ENCODE data around the gene SLC26A8.

Gene SLC26A8, protein sequence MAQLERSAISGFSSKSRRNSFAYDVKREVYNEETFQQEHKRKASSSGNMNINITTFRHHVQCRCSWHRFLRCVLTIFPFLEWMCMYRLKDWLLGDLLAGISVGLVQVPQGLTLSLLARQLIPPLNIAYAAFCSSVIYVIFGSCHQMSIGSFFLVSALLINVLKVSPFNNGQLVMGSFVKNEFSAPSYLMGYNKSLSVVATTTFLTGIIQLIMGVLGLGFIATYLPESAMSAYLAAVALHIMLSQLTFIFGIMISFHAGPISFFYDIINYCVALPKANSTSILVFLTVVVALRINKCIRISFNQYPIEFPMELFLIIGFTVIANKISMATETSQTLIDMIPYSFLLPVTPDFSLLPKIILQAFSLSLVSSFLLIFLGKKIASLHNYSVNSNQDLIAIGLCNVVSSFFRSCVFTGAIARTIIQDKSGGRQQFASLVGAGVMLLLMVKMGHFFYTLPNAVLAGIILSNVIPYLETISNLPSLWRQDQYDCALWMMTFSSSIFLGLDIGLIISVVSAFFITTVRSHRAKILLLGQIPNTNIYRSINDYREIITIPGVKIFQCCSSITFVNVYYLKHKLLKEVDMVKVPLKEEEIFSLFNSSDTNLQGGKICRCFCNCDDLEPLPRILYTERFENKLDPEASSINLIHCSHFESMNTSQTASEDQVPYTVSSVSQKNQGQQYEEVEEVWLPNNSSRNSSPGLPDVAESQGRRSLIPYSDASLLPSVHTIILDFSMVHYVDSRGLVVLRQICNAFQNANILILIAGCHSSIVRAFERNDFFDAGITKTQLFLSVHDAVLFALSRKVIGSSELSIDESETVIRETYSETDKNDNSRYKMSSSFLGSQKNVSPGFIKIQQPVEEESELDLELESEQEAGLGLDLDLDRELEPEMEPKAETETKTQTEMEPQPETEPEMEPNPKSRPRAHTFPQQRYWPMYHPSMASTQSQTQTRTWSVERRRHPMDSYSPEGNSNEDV

DNA sequence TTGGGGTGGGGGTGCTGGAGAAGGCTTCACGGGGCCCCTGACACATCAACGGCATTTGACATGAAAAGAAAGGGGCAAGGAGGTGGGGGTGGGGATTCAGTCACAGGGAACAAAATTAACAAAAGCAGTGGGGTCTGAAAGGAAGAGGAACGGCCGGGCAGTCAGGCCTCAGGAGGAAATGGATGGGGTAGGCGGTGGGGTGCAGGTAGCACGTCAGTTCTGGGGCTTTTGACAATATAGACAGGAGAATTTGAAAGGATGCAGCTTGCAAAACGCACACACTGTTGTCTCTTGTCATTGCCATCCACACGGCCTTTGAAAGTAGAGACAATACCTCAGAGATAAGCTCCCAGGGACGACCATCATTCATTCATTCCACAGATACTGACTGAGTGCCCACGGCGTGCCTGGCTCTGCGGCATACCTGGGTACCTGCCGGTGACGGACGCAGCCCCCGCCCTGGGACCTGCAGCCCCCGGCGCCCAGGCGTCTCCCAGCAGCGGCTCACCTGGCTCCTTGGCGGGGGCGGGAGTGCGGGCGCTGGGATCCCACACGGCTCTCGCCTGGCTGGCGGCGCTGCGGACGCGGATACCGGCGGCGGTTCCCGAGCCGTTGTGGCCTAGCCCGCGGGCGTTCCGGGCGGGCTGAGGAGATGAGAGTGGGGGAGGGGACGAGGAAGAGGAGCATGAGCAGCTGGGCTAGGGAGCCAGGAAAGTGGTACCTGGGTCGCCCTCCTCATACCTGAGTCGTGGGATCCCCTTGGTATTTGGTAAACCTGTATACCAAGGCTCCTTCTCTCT is at the start of gene SLC26A8:
Gene SLC26A8, minus strand, starts transcription at position 646 of the 800 bp plus-strand sequence. CDS start 4,934 bp downstream, outside the sequence.
- DNase-seq = no peak

DNA sequence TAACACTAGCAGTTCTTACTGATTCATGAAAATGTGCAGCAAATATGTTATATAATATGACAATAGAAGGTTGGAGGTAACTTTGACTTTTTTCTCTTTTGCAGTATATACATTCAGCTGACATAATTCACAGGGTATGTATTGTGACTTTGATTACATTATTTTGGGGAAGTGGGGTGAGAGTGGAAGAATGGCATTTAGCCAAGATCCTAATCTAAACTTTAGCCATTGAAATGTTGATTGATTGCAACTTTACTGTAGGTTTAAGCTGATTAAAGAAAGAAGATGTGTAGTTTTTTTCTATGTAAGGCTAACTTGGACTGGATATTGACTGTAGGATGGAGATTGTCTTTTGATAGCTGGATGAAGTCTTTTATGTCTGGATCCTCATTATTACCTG is 49.1 kb upstream of the SLC26A8 start:
- no peak for DNase-seq

DNA sequence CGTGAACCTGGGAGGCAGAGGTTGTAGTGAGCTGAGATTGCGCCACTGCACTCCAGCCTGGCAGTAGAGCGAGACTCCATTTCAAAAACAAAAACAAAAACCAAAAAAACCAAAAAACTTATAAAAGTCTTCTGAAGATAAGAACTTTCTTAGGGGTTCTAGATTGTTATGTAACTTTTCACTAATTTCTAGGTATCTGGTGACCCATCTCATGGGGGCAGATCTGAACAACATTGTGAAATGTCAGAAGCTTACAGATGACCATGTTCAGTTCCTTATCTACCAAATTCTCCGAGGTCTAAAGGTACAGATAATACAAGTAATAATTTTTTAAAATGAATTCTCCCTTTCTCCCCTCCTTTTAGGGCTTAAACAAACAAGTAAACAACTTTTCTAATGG is 48.2 kb upstream of the SLC26A8 start:
- DNase-seq = no peak

DNA sequence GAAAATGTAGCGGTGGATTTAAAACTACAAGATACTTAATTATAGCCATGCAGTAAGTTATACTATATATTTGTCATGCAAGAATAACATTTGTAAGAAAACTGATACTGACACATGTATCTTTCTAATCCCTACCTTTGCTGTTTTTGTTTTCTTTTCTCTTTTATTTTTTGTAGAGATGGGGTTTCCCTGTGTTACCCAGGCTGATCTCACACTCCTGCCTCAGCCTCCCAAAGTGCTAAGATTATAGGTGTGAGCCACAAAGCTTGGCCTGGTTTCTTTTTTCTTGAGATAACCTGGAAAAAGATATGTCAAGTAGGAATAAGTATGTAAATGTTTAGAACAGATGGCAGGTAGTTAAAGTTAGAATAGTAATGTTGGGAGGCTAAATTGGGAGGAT is 47.3 kb upstream of the SLC26A8 start:
- no peak for DNase-seq

DNA sequence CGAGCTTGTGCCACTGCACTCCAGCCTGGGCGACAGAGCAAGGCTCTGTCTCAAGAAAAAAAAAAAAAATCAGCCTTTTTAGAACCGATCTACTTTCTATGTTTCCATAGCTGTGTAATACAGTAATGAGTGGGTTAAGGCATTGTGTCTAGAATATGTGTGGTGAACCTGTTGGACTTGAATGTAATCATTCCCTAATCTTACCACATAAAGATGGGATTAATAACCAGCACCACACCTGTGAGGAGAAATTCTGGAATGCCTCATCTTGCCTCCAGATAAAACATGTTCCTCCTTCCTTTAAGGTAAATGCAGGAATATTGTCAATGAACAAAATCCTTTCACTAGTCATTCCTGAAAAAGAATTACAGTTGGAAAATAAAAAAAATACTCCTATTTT is 46.8 kb upstream of the SLC26A8 start:
- no peak for DNase-seq

DNA sequence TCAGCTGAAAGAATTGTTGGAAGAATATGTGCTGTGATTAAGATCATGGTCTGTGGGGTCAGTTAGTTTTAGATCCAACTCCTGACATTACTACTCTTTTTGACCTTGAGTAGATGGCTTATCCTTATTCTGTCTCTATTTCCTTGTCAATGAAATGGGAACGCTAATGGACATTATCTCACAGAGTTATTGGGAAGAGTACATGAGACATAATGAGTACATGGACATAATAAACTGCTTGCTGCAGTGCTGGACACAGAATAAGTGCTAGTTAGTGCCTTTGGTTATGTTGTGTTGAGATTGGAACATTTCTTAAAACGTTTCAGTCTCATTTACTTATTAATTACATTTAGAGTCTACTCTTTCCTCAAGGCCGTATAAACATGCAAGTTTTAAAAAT is 45.8 kb upstream of the SLC26A8 start:
- DNase-seq = no peak

DNA sequence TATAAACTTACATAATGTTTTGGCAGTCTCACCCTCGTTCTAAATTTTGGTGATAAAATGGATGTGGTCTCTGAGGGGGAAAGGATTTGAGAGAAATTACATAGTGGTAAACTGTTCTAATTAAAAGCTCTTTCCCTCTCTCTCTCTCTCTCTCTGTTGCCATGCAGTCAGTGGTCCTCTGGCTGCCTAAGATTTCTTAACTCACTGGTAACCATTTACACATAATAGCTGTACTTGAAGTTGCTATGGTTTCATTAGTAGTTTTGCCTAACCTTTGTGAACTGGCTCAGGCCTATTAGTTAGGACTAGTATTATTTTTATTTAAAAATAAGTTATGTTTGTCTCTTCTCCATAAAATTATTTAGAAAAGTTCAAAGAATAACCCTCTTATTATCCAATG is 45.1 kb upstream of the SLC26A8 start:
- DNase-seq = no peak

DNA sequence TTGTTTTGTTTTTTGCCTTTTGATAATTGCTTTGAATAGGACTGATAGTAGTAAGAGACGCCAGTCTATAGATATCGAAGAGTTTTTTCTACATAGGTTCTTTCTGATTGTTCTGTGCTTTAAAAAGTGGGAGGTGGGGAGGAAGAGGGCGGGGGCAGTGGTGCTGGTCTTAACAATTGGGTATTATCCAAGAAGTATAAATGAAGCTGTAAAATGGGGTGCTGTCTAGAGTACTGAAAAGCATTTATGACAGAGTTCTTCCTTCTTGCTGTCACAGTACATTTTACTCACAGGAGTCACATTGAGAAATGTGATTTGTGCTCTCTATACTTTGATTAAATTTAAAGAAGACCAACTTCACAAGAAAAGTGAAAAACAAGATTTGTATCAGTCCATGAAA is 44.1 kb upstream of the SLC26A8 start:
- DNase-seq = no peak

DNA sequence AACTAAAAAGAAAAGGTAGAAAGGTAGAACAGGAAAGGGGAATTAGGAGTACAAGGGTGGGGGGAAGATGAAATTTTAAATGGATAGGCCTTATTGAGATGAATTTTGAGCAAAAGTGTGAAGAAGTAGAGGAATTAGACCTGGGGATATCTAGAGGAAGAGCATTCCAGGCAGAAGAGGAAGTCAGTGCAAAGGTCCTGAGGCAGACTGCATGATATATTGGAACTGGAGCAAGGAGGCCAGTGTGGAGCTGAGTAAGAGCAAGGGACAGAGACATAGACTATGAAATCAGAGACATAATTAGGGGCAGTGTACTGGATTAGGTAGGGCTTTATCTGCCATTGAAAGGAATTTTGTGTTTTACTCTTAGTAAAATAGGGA is 43.6 kb upstream of the SLC26A8 start:
- no peak for DNase-seq

DNA sequence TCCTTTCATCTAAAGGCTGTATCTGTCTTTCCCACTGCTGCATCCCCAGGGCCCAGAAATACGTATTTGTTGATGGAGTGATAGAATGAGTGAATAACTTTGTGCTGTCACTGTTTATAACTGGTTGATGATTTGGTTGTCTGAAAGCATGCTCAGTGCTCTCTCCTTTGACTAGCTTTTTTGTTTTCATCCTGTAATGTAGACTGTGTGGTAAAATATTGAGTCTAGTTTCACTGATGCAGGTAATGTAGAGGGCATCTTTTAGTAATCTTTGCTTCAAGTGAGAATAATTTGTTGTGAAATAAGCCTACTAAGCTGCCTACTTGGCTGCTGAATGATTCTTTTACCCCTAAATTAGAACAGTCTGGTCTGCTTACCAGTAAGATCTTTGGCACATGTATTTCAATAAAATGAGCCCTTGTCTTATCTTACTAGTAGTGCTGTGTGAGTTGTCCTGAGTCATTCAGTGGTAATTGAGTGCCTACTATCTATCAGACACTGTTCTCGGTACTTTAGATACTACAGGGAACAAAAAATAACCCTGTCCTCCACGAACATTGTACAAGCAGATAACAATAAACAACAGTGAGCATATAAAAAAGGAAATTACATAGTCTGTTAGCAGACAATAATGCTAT is 43.1 kb upstream of the SLC26A8 start:
- DNase-seq = no peak

DNA sequence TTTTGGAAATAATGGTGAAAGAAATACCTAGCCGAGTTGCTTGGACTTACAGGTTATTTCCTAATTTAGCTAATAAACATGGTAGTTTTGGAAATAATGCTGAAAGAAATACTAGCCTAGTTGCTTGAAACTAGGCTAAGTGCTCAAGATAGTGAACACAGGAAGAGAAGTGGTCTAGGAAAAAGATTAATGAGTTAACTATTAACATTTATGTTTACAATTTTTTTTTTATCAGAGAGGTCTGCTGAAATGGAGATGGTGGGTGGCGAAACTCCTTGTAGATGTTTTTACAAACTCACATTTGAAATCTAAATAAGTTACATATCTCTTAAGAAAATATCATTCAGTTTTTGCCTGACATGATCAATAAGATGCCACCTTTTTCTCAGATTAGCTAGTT is 42.4 kb upstream of the SLC26A8 start:
- no peak for DNase-seq

DNA sequence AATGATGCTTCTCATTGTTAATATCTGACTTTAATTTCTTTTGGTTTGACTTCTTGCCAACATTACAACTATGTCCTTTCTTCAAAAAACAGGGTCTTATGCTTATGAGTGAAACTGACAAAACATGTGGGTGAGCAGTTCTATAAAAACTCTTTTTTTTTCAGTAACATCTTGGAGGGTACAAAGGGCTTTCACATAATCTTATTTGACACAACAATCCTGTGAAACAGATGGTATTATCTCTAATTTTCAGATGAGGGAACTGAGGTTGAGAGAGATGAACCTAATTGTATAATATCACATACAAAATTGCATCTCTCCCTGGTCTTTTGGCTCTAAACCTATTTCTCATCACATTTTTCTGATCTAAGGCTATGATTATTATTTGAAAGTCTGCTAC is 41.5 kb upstream of the SLC26A8 start:
- no peak for DNase-seq

DNA sequence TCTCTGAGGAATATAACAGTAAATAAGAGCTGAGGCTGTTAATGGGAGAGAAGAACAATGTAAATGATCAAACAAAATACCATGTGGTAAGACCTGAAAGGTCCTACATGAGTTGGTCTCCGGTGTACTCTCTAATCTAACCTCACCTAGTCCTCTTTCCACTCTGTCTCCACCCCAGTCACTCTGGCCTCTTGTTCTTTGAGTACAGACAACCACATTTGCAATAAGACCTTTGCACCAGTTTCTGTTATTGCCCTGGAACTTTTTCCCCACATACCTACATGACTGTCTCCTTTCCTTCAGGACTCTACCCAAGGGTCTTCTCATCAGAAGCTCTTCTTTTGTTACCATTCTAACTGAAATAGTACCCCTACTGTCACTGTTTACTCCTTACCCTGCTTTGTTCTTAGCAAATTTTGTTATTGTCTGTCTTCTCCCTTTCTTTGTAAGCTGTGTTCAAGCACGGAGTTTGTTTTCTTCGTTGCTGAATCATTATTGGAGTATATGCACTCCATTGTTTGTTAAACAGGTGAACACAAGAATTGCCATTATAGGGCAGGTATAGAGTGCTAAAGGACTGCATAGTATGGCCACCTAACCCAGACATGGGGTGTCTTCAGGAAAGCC is 40.4 kb upstream of the SLC26A8 start:
- no peak for DNase-seq

DNA sequence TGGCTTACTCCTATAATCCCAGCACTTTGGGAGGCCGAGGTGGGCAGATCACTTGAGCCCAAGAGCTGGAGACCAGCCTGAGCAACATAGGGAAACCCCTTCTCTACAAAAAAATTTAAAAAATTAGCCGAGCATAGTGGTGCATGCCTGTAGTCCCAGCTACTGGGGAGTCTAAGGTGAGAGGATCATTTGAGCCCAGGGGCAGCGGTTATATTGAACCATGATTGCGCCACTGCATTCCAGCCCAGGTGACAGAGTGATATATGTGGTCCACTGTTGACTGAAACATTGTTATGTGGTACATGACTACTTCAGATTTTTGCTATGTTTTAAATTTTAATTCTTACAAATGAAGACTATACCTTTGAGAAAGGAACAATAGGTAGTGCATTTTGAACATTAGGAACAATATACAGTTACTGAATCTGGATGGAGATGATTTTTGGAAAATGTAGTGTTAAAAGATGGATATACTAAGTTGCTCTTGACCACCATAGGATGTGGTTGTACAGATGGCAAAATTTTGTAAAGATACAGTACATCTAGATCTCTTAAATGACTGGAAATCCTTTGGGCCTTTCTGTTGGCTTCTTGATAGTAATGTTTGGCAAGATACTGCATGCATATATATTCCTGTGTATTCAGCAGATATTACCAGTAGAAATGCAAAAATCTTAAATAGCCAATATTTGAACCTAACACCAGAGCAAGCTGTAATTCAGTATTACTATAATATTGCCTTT is 39.0 kb upstream of the SLC26A8 start:
- no peak for DNase-seq

DNA sequence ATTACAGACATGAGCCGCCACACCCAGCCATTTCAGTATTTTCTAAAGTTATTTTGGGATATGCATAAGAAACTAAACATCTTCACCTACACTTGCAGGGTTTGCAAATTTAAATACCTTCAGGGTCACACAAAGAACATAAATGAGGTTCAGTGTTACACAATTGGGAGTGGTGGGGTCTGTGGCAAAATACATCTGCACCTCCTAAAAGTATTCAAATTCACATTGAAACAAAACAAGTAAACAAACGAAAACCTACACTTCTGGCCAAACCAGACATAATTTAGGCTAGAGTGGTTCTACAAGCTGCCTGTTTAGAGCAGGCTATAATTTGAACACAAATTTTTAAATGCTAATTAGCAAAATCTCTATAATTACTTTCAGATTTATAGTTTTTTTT is 37.8 kb upstream of the SLC26A8 start:
- DNase-seq = no peak

DNA sequence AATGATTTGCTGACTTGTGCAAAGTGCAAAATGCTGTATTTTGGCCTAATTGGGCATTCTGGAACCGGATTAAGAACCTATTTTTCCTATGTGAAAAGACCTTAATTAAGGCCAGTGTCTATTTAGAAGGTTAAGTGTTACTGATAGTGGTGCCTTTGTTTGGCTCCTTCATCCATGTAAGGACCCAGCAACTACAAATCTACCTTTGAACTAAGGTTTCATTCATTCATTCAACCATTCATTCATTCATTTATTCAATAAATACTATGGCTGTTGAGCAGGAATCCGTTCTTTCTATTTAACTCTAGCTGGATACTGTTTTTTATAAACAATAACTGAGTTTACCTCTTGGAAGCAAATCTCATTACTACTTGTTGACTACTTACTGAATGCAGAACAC is 36.8 kb upstream of the SLC26A8 start:
- no peak for DNase-seq

DNA sequence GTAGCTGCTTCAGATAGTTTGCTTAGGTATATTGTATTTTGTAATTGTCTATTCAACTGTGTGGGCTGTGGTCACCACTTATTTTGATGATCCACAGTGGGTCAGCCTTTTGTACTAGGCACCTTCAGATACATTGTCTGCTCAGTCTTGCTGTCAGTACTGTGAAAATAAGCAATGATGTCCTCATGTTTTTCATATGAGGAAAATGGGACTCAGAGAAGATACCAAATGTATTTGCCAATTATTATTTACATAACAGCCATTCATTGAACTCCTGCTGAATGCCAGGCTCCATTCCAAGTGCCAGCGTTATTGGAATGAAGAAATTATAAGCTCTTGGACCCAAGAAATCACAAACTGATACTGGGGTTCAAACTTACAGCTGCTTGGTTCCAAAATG is 31.7 kb upstream of the SLC26A8 start:
- DNase-seq = no peak

DNA sequence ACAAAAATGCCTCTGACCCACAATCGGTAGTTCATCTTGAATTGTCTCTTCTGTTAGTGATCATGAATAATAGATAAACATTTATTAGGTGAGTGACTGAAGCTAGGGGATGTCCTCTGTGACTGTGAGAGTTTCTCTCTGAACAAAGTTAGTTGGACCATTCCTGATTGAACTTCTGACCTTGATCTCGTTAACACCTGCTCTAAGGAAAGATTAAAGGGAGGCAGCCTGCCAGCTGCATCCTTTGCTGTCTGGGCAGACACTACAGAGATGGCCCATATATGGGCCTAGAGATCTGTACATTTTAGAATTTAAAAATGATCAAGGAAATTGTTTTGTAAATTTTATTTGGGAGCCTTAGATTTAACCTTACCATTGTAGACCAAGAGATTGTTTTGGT is 30.5 kb upstream of the SLC26A8 start:
- no peak for DNase-seq

DNA sequence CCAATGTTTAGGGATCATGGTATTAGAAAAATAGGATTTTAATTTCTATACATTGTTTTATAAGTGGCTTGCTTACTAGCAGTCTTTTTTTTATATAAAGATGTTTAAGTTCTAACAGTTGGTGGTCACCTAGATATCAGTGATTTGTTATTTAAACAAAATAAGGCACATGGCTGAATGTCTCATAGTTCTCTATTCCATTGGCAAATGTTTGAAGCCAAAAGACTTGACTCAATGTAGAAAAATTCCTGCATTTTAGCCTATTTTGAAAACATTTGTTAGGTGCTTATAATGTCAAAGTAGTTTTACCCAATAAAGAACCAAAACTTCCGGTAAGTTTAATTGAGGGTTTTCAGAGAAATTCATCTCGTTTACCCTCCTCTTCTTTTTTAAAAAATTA is 30.0 kb upstream of the SLC26A8 start:
- DNase-seq = no peak

DNA sequence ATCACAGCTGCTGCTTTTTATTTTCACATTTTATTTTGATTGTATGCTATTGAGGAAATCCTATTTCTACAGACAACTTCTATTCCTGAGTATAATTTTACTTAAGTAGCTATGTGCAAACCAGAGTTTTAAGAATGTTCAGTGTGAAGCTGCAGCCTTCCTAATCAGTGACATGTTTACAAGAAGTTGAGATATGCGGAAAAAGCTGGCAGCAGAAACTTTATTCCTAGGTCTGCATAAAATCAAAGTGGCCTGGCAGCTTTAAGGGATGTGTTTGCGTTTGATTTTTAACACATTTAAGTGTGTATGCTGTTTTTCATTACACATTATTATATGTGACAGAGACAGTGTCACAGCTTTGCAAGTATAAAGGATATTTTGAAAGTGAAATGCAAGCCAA is 29.4 kb upstream of the SLC26A8 start:
- DNase-seq = no peak

DNA sequence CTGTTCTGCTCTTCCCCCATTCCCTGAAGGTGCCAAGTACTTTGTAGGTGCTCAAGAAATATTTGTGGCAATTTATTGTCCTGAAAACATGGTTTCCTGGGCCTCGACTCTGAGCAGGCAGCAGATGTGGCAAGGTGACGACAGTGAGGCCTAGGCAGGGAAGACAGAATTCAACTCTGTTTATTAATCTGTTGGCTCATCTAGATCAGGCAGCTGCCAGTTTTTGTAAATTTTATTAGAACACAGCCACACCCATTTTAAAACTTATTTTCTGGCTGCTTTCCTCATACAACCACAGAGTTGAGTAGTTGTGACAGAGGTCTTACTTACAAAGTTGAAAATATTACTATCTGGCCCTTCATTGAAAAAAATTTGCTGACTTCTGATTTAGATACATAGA is 27.7 kb upstream of the SLC26A8 start:
- DNase-seq = no peak
